GM18909 (cell line): ENCODE measurements around the gene SRRT.
"Not testable (repeated sequence)": the region's sequence is repeated elsewhere in the genome, so short reads cannot be mapped to it uniquely, and the experiment has no call there.

ENCODE experiments used
- ATAC-seq: cut with Tn5 transposase; IDR thresholded peaks from one replicate; pipeline ENCODE4 v1.9.1; 2021; ENCODE audit warnings: mild to moderate bottlenecking; ENCODE audit not compliant: unreplicated experiment, poor library complexity

SRRT gene

DNA sequence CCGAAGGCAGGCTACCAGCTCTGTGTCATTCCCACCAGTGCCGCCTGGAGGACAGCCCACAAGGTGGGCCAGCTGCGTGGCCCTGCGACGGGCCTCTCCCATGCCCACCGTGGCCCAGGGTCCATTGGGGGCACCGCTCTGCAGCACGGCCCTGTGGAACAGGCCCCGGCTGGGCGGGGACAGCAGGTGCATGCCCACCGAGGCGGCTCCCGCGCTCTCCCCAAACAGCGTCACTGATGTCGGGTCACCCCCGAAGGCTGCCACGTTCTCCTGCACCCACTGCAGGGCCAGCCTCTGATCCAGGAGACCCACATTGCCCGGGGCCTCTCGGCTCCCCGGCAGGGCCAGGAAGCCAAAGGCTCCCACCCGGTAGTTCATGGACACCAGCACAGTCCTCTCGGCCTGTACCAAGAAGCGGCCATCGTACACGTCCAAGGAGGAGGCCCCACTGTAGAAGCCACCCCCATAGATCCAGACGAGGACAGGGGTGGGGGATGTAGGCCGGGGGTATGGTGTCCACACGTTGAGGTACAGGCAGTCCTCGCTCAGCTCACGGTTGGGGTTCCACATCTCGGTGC lies 18.5 kb downstream of the SRRT start:
- ATAC-seq: no peak

DNA sequence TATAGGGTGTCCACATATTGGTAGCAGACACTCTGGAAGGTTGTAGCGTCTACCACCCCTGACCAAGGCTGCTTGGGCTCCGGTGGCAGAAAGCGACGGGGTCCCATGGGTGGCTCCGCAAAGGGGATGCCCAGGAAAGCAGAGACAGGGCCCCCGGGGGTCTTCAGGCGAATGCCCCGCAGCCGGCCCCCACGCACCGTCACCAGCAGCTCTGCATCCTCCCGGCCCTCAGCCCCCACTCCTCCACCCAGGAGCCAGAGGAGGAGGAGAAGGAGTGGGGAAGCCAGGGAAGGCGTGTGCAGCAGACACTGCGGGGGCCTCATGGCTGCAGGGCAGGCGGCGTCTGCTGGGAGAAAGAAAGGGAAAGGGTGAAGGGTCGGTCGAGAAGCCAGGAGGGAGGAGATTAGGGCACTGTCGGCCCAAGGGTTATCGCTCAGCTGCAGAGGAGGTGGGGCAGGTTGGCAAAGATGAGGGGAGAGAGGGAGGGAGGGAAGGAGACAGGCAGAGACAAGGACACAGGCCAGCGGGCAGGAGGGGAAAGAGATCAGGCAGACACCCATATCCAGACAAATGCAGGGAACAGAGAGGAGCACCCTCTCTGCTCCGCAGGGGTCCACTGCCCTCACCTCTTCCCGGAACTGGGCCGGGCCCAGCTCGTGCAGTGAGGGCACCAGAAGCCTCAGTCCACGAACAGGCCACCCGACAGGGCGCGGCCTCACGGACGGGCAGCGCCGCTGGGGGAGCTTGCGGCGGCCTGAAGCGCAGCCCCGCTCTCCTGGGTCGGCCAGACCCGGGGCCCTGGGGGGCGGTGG lies 19.2 kb downstream of the SRRT start:
- no peak for ATAC-seq

DNA sequence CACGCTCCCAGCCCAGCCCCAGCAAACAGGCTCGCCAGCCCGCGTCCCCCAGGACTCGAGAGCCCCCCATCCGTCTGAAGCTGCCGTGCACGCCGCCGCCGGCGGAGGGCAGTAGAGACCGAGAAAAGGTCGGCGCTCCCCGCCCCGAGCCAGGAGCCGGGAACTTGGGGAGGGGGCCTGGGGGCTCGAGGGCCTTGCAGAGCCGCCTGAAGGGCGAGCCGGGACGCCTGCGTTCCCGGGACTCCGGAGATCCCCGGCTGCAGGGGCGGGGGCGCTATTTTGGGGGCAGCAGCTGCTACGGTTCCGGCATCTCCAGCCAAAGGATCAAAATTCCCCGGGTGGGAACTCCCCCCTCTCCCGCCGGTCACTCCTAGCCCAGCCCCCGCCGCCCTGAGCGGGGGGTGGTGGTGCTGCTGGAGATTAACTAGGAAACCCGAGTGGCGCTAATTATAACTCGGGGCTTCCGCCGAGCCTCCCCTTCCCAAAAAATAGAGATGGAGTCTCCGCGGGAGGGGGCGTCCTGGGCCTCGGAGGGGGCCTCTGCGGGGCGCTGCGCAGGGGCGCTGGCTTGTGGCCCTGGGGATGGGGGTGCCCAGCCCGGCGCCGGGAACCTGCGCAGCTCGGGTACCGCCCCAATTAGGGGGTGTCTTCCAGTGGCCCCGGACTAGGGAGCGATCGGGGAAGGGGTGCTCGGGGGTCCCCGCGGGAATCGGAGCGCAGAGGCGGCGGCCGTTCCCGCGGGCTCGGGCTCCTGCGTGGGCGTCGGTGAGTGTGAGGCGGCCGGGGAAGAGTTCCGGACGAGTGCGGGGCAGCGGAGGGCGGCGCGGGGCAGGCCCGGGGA lies 20.2 kb downstream of the SRRT start:
- no peak for ATAC-seq

DNA sequence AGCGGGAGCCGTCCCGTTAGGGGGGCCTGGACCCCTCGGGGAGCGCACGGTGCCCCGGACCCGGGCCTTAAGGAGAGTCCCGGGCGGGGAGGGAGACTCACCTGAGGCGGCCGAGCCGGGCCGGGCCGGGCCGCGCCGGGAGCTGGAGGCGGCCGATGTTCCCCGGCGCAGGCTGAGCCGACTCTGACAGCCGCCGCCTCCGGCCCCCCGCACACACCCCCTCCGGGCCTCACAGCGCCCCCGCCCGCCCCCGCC lies 20.7 kb downstream of the SRRT start, which contains the start of gene ACHE:
Gene ACHE (minus strand): TSS at position 188 of the 255 bp plus-strand sequence. CDS start 1,656 bp downstream, outside the sequence.
- no peak for ATAC-seq

DNA sequence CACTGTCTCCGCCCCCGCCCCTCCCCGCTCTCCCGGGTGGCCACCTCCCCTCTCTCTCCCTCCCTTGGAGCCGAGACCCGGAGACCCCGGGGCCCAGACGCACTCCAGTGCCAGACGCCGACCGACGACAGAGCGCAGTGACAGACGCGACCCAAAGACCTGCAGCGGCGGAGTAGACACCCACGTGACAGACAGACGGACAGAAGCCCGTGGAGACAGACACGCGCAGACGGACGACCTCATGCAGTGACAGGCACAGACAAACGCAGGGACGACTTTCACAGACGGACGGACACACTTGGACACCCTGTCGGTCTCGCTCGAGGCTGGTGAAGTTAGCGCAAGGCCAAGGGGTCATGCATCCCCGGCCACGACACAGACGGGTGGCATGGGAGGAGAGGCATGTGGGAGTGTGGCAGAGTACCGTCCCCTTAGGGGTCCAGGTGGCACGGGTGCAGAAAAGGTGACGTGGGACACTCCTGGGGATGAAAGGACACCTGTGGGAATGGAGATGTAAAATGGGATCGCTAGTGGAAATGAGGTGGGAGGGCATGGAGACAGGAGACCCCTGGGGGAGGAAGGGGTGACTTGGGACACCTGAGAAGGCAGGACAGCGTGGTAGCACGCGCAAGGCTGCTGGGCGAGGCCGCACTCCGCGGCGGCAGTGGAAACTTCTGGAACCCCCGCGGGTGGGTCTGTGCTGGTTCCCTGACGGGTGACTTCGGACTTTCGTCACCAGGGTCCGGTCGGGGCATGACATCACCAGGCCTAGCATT lies 21.2 kb downstream of the SRRT start:
- ATAC-seq: no peak

DNA sequence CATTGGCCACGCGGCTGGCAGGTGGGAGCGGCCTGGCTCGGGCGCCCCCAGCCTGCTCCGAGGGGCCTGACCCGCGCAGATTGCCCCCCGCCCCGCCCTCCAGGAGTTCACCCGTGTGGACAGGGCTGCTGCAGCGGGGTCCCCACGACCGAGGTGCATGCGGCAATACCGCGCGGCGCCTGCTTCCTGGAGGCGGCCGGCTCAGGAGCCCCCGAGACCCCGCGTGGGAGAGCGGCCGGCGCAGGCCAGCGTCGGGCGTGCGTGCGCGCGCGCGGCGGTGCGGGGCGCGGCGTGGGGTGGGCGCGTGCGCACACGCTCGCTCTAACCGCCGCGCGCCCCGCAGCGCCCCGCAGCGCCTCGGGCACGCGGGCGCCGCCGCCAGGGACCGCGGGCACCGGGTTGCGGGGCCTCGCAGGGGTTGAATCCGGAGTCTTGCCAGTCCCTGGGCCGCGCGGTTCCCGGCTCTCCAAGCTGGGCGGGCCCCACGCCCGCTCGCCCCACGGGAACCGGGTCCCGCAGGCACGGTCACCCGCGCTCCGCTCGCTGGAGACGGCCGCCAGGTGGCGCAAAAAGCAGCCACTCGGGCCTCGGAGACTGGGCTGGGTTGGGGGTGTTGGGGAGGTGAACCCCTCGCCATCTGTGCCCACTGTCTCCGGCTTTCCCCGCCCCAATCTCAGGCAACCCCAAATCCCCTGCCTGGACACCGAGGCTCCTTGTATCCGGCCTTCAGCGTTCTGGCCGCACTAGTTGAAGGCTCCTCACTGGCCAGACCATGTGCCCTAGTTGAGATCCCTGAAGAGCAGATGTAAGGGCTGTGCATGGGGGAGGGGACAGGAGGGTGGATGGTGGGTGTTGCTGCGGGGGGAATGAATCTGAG lies 22.1 kb downstream of the SRRT start:
- no peak for ATAC-seq

DNA sequence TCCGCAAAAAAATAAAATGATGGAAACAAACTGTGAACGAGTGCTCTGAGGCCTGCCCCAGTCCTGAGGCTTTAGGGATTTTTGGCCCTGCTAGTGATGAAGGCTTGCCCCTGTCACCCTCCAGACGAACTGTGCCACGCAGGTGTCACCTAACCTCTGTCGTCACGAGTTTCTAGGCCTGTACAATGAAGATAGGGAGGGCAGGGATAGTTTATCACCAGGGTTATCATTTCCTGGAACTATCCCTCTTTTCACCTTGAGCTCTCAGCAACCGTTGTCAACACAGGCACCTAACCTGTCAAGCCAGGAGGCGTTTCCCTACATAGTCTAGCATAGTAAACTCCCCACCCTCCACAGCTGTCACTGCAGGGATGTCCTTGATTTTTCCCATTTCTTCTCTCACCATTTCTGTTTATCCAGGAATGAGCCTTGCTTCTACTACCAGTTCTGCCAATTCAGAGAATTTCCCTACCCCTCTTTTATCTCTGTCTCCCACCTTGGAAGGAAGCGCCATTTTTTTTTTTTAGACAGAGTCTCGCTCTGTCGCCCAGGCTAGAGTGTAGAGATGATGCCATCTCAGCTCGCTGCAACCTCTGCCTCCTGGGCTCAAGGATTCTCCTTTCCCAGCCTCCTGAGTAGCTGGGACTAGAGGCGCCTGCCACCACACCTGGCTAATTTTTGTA lies 23.0 kb downstream of the SRRT start:
- no peak for ATAC-seq

DNA sequence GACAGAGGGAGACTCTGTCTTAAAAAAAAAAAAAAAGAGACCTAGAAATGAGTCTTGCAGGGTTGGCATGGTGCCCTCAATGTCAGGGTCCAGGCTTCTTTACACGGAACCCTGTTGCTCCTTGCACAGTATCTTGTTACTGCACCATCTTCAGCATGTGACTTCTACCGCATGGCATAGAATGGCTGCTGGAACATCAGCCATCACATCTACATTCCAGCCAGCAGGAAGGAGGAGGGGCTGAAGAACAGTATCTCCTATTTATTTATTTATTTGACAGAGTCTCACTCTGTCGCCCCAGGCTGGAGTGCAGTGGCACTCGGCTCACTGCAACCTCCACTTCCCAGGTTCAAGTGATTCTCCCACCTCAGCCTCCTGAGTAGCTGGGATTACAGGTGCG lies 24.5 kb downstream of the SRRT start:
- no peak for ATAC-seq

DNA sequence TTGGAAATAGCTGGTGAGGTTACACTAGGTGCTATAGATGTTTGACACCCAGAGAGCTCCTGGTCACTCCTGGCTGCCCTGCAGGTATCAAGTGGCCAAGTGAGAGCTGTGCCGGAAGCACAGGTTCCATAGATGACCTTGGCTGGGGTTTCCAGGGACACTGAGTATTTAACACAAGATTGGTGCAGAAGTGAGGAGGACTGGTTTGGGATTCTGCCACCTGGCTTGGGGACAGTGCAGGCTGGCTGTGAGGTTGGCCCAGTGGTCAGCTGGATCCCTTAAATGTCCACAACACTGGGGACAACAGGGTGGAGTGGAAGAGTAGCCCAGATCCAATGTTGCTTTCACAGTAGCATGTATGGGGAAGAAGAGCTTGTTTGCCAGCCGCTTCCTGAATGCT lies 26.1 kb downstream of the SRRT start:
- no peak for ATAC-seq

DNA sequence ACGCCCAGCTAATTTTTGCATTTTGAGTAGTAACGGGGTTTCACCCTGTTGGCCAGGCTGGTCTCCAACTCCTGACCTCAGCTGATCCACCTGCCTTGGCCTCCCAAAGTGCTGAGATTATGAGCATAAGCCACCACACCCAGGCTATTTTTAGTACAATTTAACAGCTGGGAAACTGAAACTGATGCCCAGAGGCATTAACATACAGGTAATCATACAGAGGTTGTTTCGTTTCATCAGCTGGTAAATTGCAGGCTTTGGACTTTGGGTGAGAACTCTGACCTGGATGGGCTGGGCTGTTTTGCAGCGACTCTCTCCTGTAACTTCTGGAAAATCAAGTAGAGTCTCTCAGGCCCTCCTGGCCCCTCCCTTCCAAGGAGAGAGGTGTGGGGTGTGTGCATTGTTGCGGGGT lies 27.0 kb downstream of the SRRT start:
- ATAC-seq: no peak

DNA sequence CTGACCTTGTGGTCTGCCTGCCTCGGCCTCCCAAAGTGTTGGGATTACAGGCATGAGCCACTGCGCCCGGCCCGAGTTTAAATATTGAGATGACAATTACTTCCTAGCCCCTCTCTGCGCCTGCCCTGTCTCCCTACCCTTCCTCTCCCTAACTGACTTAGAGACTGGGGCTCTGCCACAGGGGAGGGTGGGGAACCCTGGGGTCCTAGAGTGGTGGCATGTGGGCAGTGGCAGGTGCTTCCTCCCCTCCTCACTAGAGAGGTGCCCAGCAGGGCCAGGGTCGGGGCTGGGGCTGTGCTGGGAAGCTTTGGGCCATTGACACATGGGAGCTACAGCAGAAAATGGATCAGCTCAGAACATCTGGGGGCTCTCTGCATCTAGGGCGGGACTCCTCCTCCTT lies 27.7 kb downstream of the SRRT start:
- no peak for ATAC-seq

DNA sequence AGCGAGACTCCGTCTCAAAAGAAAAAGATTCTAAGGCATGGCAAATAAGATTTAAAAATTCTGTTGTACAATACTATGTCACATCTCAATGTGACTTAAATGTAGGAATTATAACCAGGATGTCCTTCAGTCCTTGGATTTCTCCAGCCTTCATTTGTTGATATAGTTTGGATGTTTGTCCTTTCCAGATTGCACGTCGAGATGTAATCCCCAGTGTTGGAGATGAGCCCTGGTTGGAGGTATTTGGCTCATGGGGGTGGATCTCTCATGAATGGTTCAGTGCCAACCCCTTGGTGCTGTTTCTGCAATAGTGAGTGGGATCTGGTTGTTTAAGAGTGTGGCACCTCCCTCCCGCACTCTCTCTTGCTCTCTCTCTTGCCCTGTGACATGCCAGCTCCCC lies 33.6 kb downstream of the SRRT start:
- ATAC-seq: no peak

DNA sequence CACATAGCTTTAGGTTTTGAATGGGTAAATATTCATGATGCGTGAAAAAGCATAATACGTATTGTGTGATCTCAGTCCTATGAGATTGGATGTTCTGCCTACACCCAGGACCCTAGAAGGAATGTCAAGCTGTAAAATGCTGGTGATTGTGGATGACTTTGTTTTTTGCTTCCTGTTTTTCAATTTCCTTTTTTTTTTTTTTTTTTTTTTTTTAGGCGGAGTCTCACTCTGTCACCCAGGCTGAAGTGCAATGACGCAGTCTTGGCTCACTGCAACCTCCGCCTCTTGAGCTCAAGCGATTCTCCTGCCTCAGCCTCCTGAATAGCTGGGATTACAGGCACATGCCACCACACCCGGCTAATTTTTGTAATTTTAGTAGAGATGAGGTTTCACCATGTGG lies 35.5 kb downstream of the SRRT start:
- not testable (repeated sequence) for ATAC-seq

DNA sequence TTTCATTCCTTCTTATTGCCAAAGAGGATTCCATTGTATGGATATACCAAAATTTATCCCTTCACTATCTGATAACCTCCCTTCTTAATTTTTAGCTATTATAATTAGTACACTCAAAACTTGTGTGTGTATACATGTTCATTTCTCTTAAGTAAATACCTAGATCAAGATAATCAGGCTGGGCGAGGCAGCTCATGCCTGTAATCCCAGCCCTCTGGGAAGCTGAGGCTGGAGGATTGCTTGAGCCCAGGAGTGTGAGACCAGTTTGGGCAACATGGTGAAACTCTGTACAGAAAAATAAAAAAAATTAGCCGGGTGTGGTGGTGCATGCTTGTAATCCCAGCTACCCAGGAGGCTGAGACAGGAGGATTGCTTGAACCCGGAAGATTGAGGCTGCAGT lies 36.6 kb downstream of the SRRT start:
- ATAC-seq: no peak

DNA sequence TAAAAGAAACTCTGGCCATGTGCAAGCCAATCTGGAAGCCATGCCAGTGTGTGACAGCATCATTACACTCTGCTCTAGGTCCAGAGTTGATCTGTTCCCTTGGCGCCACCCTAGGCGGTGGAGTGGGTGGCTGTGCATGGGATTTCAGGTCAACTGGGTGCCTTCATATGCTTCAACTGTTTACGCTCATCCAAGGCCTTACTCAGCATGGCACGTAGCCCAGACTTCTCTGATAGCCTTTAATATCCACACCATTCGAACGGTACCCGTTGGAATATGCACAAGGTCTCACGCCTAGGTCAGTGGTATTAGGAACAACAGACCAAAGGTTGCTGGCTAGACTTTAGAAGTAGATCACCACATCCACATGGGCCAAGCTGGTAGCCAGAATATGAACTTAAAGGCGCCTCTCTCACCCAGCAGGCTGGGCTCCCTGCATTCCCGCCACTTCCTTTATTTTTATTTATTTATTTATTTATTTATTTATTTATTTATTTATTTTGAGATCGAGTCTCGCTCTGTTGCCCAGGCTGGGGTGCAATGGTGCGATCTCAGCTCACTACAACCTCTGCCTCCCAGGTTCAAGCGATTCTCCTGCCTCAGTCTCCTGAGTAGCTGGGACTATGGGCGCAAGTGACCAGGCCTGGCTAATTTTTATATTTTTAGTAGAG lies 39.4 kb downstream of the SRRT start:
- no peak for ATAC-seq

DNA sequence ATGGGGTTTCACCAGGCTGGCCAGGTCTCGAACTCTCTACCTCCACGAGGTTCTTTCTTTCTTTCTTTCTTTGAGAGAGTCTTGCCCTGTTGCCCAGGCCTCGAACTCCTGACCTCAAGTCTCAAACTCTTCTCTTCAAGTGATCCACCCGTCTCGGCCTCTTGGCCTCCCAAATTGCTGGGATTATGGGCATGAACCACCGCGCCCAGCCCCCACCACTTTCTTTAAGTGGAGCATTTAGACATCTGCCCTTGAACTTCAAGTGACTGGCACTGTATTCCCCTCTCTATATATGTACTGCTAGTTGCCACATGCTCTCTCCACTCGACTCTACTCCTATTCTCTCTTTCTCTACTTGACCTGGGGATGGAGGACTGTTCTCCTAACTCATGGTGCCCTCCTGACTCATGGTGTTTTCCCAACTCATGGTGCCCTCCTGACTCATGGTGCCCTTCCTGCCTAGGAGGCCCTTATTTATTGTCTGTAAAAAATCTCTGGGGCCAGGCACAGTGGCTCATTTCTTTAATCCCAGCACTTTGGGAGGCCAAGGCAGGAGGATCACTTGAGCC lies 40.1 kb downstream of the SRRT start:
- ATAC-seq: no peak

DNA sequence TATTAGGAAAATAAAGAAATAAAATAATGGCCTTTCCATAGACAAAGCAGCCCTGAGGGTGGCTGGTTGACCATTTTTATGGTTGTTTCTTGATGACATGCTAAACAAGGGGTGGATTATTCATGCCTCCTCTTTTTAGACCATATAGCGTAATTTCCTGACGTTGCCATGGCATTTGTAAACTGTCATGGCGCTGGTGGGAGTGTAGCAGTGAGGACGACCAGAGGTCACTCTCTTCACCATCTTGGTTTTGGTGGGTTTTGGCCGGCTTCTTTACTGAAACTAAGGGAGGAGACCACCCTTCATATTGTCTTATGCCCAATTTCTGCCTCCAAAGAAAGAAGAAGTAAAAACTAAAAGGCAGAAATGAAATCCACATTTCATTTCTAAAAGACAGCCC lies 44.4 kb downstream of the SRRT start:
- not testable (repeated sequence) for ATAC-seq

DNA sequence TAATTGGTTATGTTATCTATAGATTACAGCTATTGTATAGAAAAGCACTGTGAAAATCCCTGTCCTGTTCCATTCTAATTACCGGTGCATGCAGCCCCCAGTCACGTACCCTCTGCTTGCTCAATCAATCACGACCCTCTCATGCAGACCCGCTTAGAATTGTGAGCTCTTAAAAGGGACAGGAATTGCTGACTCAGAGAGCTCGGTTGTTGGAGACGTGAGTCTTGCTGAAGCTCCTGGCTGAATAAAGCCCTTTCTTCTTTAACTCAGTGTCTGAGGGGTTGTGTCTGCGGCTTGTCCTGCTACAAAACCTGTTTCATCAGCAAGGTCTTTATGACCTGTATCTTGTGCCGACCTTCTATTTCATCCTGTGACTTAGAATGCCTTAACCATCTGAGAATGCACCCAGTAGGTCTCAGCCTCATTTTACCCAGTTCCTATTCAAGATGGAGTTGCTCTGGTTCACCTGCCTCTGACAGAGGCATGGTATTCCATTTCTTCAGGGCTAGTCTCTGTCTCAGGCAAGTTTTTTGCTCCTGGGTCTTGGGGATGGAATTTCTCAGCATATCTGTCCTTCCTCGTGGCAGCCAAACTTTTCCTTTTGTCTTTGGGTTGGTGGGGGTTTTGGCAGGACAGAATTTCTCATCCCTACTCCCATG lies 45.0 kb downstream of the SRRT start:
- not testable (repeated sequence) for ATAC-seq
